Smooth muscle cell (in vitro differentiated cells): ENCODE data around the gene FUS. TPM values are rescaled to one million over a fixed set of nuclear protein-coding genes. Genes with fewer than 3 reads are reported as not detected.
"Not testable (repeated sequence)": the region's sequence is repeated elsewhere in the genome, so short reads cannot be mapped to it uniquely, and the experiment has no call there.

ENCODE experiments used
- DNase-seq: peaks from one replicate; lab custom pipeline; 2025; ENCODE audit not compliant: unreplicated experiment; lab: John Stamatoyannopoulos, UW
- H2AFZ ChIP-seq: fragments of 200-600 bp; sonication (generic); 2 replicates; pipeline ENCODE4 v1.6.0; 2016; ENCODE audit warnings: antibody characterized with exemption, low read depth, mild to moderate bottlenecking
- H3F3A ChIP-seq: fragments of 200-600 bp; sonication (generic); 2 replicates; pipeline ENCODE4 v1.6.0; 2017; ENCODE audit warnings: antibody characterized with exemption, low read depth
- H3K27ac ChIP-seq: fragments of 200-600 bp; sonication (generic); 2 replicates; pipeline ENCODE4 v1.5.1; 2016; ENCODE audit warnings: low read depth, mild to moderate bottlenecking
- H3K27me3 ChIP-seq: fragments of 200-600 bp; sonication (generic); 2 replicates; pipeline ENCODE4 v1.6.1; 2016; ENCODE audit warnings: low read depth, mild to moderate bottlenecking
- H3K36me3 ChIP-seq: fragments of 200-600 bp; sonication (generic); 2 replicates; pipeline ENCODE4 v1.5.1; 2016; ENCODE audit warnings: low read depth
- H3K4me1 ChIP-seq: fragments of 200-600 bp; sonication (generic); 2 replicates; pipeline ENCODE4 v1.5.1; 2016; ENCODE audit warnings: low read depth
- H3K4me2 ChIP-seq: fragments of 200-600 bp; sonication (generic); 2 replicates; pipeline ENCODE4 v1.6.0; 2016; ENCODE audit warnings: mild to moderate bottlenecking
- H3K4me3 ChIP-seq: fragments of 200-600 bp; sonication (generic); 2 replicates; pipeline ENCODE4 v1.5.1; 2016; ENCODE audit warnings: mild to moderate bottlenecking
- H3K79me2 ChIP-seq: fragments of 200-600 bp; sonication (generic); 2 replicates; pipeline ENCODE4 v1.6.0; 2016; ENCODE audit warnings: low read depth, mild to moderate bottlenecking
- H3K9ac ChIP-seq: fragments of 200-600 bp; sonication (generic); 2 replicates; pipeline ENCODE4 v1.6.0; 2016; ENCODE audit warnings: low read depth
- H3K9me3 ChIP-seq: fragments of 200-600 bp; sonication (generic); replicated peaks from 2 replicates; pipeline ENCODE4 v1.5.1; 2016; ENCODE audit warnings: low read depth
- H4K20me1 ChIP-seq: fragments of 200-600 bp; sonication (generic); 2 replicates; pipeline ENCODE4 v1.6.0; 2016; ENCODE audit warnings: low read depth
- WGBS: methylation state at CpG from one replicate; pipeline ENCODE4 v1.1.7; 2016; ENCODE audit warnings: low lambda C conversion rate; 5-methylcytosine and 5-hydroxymethylcytosine counted together
- polyA plus RNA-seq: library from polyadenylated mRNA; unstranded; fragments of >200 nt; fragmentation: Nextera tagmentation; extraction: Ambion mirVana; gene quantifications from 2 replicates; pipeline ENCODE4 v1.2.1, GENCODE V29; 2016
- total RNA-seq: library from RNA; depleted of rRNA; stranded (reverse); fragments of >200 nt; gene quantifications from 2 replicates; pipeline ENCODE4 v1.2.3, GENCODE V29; 2014
- TF ChIP-seq, protein P1 (sequence below): fragments of 200-600 bp; sonication (generic); IDR thresholded peaks from 2 replicates; pipeline ENCODE4 v1.5.1; 2017; ENCODE audit warnings: borderline replicate concordance, mild to moderate bottlenecking, antibody characterized with exemption; ENCODE audit not compliant: insufficient read depth, poor library complexity, severe bottlenecking

Gene FUS
- total and polyA plus RNA-seq, 2 experiments from 2014 or later: 58.6 to 225 TPM

- TF ChIP-seq, protein P1, sequence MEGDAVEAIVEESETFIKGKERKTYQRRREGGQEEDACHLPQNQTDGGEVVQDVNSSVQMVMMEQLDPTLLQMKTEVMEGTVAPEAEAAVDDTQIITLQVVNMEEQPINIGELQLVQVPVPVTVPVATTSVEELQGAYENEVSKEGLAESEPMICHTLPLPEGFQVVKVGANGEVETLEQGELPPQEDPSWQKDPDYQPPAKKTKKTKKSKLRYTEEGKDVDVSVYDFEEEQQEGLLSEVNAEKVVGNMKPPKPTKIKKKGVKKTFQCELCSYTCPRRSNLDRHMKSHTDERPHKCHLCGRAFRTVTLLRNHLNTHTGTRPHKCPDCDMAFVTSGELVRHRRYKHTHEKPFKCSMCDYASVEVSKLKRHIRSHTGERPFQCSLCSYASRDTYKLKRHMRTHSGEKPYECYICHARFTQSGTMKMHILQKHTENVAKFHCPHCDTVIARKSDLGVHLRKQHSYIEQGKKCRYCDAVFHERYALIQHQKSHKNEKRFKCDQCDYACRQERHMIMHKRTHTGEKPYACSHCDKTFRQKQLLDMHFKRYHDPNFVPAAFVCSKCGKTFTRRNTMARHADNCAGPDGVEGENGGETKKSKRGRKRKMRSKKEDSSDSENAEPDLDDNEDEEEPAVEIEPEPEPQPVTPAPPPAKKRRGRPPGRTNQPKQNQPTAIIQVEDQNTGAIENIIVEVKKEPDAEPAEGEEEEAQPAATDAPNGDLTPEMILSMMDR: no peak
- Histone ChIP-seq H3K27ac (no peak within 1 kb of the TSS), H3K9me3 (no peaks in the 10 kb centered on the region), H3K9ac (no peak within 1 kb of the TSS), H2AFZ (no peak within 1 kb of the TSS), H3K27me3 (peaks cover 27% of the 10 kb centered on the region), H3K4me1 (no peaks in the 10 kb centered on the region), H3K4me3 (no peak within 1 kb of the TSS), H3K79me2 (no peaks in the 10 kb centered on the region), H3K36me3 (no peaks in the 10 kb centered on the region), H3K4me2 (no peak within 1 kb of the TSS), H3F3A (no peaks in the 10 kb centered on the region), H4K20me1 (no peaks in the 10 kb centered on the region)
- WGBS: 84% methylated on average over 11 of the region's 11 CpGs
- no peak for DNase-seq
These were observed 29.7 kb upstream of the FUS start, which contains the start of gene PRSS36 for GRCh38 chr16:31149894-31150890. TSS of gene PRSS36 (minus strand) at chr16:31150066. CDS start at chr16:31150035, 31 bp downstream.

GRCh38 chr16:31150976-31151375 lies 29.0 kb upstream of the FUS start:
- H3F3A ChIP-seq, H3K4me2 ChIP-seq, H3K36me3 ChIP-seq, H3K9ac ChIP-seq, DNase-seq, H3K79me2 ChIP-seq, H4K20me1 ChIP-seq, H3K9me3 ChIP-seq, H3K4me3 ChIP-seq, H3K27ac ChIP-seq, H2AFZ ChIP-seq, H3K4me1 ChIP-seq: not testable (repeated sequence)
- 87% methylated on average over 6 of the region's 6 CpGs for WGBS
- H3K27me3 ChIP-seq: peaks cover 27% of the 10 kb centered on the region

DNA sequence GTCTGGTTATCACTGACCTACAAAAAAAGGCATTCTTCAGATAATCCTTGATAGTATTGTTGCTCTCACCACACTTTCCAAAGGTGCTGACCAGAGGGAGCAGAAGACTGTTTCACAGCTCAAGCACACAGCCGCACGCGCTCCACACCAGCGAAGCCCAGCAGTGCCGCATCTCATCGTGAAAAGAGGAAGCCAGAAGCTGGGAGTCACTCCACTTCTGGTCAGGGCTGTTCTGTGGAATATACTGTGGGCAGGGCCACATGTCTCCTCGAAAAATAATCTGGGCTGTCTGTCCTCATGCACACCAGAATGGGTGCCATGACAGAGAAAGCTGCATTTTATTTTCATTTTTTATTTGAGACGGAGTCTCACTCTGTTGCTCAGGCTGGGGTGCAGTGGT lies 22.8 kb upstream of the FUS start:
- Histone ChIP-seq H3K4me2 (no peak overlapping the region), H3K36me3 (no peaks in the 10 kb centered on the region), H3K27me3 (no peaks in the 10 kb centered on the region), H3K9me3 (no peaks in the 10 kb centered on the region), H3F3A (no peaks in the 10 kb centered on the region), H3K79me2 (no peaks in the 10 kb centered on the region), H2AFZ (no peak overlapping the region), H3K4me1 (no peaks in the 10 kb centered on the region), H3K27ac (no peak overlapping the region), H4K20me1 (no peaks in the 10 kb centered on the region), H3K9ac (no peak overlapping the region), H3K4me3 (no peak overlapping the region)
- TF ChIP-seq, protein P1: no peak
- no peak for DNase-seq
- 86% methylated on average over 8 of the region's 8 CpGs for WGBS

DNA sequence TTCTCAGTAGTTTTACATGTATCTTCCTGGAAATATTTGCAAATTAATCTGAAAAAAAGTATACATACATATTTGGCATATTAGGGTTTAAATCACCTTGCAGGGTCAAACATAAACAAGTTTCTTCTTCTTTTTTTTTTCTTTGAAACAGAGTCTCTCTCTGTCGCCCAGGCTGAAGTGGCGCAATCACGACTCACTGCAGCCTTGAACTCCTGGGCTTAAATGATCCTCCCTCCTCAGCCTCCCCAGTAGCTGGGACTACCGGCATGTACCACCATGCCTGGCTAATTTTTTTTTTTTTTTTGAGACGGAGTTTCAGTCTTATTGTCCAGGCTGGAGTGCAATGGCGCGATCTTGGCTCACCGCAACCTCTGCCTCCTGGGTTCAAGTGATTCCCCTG lies 12.6 kb upstream of the FUS start:
- Histone ChIP-seq H4K20me1 (no peaks in the 10 kb centered on the region), H3K79me2 (no peaks in the 10 kb centered on the region), H3K27ac (no peak overlapping the region), H3K27me3 (no peaks in the 10 kb centered on the region), H3K9me3 (no peaks in the 10 kb centered on the region), H2AFZ (no peak overlapping the region), H3F3A (no peaks in the 10 kb centered on the region), H3K4me1 (peaks cover 6% of the 10 kb centered on the region), H3K9ac (no peak overlapping the region), H3K36me3 (no peaks in the 10 kb centered on the region), H3K4me2 (no peak overlapping the region), H3K4me3 (no peak overlapping the region)
- no peak for DNase-seq
- TF ChIP-seq, protein P1: no peak
- WGBS: 92% methylated on average over 8 of the region's 8 CpGs
